SIG-M5 (cell line): ENCODE data around the gene MAPK13.

Experiments used
- DNase-seq: peaks from one replicate; lab custom pipeline; 2025; lab: John Stamatoyannopoulos, UW

MAPK13 gene

DNA sequence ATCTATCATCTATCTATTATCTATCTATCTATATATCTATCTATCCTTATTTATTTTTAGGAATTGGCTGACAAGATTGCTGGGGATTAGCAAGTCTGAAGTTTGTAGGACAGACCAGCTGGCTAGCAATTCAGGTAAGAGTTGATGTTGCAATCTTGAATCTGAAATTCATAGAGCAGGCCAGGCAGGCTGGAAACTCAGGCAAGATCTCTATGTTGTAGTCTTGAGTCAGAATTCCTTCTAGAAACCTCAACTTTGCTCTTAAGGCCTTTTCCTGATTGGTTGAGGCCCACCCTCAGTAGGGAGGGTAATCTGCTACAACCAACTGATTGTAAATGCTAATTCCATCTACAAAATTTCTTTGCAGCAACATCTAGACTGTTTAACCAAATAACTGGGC, 19.2 kb downstream of the MAPK13 start:
- no peak for DNase-seq

DNA sequence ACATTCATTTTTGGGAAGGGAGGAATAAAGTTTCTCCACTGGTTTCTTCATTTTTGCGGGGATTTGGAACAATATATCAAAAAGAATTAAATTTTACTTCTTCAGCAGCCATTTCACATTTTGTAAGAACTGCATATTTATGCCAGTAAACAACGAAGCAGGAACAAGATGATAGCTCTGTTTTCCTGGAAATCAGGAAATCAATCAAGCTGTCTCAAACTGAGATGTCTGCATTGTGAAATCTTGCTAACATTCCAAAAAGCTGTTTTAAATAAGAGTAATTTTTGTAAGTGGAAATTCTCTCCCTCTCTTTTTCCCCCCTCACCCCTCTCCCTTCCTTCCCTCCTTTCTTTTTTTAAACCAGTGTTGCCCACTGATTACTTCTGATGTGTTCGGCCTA, 20.0 kb downstream of the MAPK13 start:
- no peak for DNase-seq

DNA sequence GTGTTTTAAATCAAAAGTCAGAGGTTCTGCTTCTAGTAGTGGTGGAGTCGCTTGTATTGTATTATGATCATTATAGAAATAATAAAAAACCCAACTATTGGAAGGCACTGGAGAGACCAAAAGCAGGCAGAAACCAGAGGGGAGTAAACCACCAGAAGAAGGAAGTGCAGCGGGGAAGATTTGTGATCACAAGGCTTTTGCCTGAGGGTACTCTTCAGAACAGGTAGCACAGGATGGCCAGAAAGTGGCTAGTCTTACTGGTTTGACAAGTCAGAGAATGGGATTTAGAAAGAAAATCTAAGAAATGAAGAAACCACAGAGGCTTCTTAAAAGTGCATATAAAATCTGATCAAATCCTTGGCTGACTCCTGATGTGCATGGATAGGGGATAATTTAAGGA, 24.0 kb downstream of the MAPK13 start:
- DNase-seq, result no peak

DNA sequence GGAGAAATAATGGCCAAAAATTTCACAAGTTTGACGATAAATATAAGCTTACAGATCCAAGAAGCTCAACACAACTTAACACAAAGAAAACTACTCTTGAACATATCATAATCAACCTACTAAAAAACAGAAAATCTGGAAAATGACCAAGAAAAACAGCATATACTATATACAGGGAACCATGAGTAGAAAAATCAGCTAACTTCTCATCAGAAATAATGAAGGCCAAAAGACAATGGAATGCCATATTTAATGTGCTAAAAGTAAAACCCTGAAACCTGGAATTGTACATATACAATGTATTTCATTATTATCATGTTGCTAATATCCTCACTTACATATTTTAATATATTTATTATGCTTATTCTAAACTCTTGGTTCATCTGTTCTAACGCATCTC, 25.3 kb downstream of the MAPK13 start:
- no peak for DNase-seq

DNA sequence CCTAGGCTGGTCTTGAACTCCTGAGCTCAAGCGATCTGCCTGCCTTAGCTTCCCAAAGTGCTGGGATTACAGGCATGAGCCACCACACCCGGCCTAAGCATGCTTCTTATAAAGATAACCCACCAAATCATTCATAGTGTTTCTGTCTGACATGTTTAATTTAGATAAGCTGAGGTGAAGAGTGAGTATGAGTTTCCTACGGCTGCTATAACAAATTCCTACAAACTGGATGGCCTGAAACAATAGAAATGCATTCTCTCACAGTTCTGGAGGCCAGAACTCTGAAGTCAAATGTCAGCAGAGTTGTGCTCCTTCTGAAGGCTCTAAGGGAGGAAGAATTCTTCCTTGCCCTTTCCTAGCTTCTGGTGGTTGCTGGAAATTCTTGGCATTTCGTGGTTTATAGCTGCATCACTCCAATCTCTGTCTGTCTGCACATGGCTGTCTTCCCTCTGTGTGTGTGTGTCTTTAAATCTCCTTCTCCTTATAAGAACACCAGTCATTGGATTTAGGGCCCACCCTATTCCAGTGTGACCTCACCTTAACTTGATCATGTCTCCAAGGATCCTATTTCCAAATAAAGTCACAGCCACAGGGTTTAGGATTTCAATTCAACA, 29.9 kb downstream of the MAPK13 start:
- no peak for DNase-seq

DNA sequence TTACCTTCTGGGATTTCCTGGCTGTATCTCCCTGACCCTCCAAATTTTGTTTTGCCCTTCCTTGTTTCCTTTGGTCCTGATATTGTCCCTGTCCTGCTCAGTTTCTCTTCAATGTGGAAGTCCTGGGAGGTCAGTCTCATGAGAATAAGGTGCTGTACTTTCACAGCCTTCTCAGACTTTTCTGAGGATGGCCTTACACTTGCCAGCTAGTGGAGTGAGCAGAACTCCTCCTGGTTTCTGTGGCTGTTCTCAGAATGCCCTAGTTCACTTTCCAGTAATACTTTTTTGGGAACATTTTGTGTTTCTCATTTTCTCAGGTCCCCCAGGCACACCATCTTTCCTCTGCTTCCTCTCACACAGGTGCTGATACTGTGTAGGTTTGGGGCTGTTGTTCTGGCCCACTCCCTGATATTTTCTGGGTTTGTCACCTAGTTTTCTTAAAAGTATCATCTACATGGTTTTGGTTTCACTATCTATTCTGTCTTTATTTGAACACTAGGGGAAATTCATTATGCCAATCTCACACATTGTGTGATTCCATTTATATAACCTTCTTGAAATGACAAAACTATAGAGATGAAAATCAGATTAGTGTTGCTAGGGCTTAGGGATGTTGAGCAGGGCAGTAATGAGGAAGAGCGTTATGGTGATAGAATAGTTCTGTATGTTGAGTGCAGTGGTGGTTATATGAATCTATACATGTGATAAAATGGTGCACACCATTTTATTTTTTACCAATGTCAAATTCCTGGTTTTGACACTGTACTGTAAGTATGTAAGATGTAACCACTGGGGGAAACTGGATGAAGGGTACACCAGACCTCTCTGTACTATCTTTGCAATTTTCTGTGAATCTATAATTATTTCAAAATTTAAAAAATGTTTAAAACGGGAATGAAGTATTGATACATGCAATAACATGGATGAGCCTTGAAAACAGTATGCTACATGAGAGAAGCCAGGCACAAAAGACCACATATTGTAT, 39.0 kb downstream of the MAPK13 start:
- DNase-seq, result no peak

DNA sequence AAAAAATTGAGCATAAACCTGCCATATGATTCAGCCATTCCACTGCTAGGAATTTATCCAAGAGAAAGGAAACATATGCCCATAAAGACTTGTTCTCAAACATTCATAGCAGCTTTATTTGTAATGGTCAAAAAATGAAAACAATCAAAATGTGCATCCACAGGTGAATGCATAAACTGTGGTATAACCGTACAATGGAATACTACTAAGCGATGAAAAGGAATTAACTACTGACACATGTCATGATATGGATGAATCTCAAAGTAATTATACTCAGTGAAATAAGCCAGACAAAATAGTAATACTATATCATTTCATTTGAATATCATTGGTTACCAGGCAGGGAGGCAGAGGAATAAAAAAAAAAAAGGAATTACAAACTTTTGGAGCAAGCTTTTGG, 40.4 kb downstream of the MAPK13 start:
- DNase-seq, result no peak

DNA sequence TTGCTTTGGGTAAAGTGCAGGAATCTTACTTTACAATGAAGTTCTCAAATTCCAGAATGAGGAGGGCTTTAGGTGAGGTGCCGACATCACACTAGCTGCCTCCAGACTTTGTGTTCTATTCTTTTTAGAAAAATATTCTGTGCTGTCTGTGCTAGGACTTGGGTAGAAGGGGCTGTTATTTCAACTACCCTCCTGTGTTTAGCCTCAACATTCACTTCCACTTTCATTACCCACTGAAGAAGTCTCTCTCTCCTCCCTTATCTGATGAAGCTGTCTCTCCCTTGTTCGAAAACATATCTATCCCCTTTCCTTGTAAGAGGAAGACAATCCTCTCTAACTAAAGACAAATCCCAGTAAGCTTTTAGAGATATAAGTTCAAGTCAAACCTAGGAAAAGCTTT, 41.3 kb downstream of the MAPK13 start:
- DNase-seq, result no peak

DNA sequence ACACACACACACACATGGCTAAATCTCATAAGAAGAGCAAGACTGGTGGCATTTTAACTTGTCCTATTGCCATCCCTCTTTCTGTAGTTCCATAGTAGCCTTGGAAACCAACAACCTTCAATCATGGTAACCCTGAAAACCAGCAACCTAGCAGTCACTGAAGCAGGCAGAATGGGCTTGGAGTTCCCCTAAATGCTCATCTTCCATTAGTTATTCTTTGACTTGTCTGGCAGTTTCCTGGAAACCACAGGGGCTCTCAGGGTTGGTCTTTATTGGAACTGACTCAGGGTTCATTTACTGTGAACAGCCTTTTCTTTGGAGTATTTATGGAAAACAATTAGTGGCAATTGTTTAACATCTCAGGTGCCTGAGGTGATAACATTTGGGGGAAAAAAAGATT, 46.9 kb downstream of the MAPK13 start:
- no peak for DNase-seq

DNA sequence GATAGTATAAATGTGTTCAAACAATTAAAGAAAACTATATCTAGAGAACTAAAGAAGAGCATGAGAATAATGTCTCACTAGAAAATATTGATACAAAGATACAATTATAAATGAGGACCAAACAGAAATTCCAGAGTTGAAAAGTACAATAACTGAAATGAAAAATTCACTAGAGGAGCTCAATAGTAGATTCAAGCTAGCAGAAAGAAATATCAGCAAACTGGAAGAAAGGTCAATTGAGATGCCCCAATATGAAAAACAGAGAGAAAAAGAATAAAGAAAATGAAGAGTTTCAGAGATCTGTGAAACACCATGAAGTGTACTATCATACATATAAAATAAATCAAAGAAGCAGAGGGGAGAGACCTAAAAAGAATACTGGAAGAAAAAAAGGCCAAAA, 48.2 kb downstream of the MAPK13 start:
- no peak for DNase-seq

DNA sequence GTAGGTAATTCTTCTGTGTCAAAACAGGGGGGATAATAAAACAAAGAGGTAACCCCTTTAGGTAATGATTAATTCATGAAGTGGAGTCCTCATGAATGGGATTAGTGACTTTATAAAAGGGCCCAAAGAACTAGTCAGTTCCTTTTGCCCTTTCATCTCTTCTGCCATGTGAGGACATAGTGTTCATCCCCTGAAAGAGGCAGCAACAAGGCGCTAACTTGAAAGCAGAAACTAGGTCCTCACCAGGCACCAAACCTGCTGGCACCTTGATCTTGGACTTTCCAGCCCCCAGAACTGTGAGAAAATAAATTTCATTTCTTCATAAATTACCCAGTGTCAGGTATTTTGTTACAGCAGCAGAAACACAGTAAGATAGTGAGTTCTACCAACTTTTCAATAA, 49.8 kb downstream of the MAPK13 start:
- DNase-seq, result no peak

DNA sequence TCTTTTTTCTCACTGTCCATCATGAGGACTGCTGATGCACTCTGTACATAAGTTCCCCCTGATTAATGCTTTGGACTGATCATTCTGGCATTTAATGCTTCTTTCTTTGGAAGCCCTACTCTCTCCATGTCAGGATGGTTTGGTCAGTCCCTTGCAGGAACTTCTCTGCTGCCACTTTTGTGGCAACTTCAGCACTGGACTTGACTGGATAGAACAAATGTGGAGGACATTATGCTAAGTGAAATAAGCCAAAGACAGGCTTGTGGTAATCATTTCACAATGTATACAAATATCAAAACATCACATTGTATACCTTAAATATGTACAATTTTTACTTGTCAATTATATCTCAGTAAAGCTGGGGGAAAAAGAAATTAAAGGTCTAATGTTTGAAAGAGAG, 54.0 kb downstream of the MAPK13 start:
- DNase-seq, result no peak

DNA sequence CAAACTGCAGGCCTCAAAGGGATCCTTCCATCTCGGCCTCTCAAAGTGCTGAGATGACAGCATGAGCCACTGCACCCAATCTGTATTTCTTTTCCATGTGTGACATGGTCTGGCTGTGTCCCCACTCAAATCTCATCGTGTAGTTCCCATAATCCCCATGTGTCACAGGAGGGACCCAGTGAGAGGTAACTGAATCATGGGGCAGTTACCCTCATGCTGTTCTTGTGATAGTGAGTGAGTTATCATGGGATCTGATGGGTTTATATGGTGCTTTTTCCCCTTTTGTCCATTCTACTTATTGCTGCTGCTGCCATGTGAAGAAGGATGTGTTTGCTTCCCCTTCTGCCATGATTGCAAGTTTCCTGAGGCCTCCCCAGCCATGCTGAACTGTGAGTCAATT, 55.9 kb downstream of the MAPK13 start:
- DNase-seq, result no peak

DNA sequence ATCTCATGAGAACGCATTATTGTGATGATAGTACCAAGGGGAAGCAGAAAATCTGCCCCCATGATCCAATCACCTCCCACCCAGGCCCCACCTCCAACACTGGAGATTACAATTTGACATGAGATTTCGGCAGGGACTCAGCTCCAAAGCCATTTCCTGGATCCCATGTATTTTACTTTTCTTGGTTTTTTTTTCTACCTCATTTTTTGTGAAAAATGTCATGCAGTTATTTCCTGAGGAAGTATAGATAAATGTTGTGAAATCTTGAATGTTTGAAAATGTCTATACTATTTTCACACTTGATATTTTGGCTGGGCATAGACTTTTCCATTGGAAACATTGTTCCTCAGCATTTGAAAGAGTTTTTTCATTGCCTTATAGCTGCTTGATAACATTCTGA, 57.1 kb downstream of the MAPK13 start:
- no peak for DNase-seq
